Prostate gland (tissue), 2 donors: ENCODE measurements around the gene STAMBP. TPM values are rescaled to one million over a fixed set of nuclear protein-coding genes. Genes with fewer than 3 reads are reported as not detected.
A peak's percentile ranks its signal among the peaks of the same experiment; 100 is the strongest.

Experiments used
- DNase-seq: peaks from one replicate; pipeline ENCODE4 v3.0.0-alpha.2; 2019; ENCODE audit warnings: low spot score
- H3K27ac ChIP-seq, 2 donors: fragments of 200-600 bp; sonication (generic); 2 replicates each; pipeline ENCODE4 v1.5.1; 2017 to 2019
- H3K27me3 ChIP-seq: fragments of 200-600 bp; sonication (generic); replicated peaks from 2 replicates; pipeline ENCODE4 v1.5.1; 2019; ENCODE audit not compliant: insufficient read depth
- H3K36me3 ChIP-seq, 2 donors: fragments of 200-600 bp; sonication (generic); 1 replicate in 1 of 2; 2 replicates in 1 of 2; pipeline versions ENCODE4 v1.5.1 to v1.8.1; 2017 to 2019
- H3K4me1 ChIP-seq: fragments of 200-600 bp; sonication (generic); replicated peaks from 2 replicates; pipeline ENCODE4 v1.5.1; 2019
- H3K4me3 ChIP-seq, 2 donors: fragments of 200-600 bp; sonication (generic); 2 replicates each; pipeline ENCODE4 v1.5.1; 2017 to 2019
- H3K9me3 ChIP-seq: fragments of 200-600 bp; sonication (generic); 2 replicates; pipeline ENCODE4 v1.5.1; 2017
- CTCF ChIP-seq, 4 experiments: fragments of 200-600 bp in 2 of 4; fragments of 450-650 bp in 2 of 4; sonication (generic) in 2 of 4; IDR thresholded peaks; 1 replicate in 3 of 4; 2 replicates in 1 of 4; pipeline ENCODE4 v1.5.1; 2016 to 2019; ENCODE audit warnings: antibody characterized with exemption in 4 of 4, mild to moderate bottlenecking in 2 of 4, moderate library complexity in 2 of 4
- POLR2A ChIP-seq: fragments of 450-650 bp; IDR thresholded peaks from one replicate; pipeline ENCODE4 v1.6.1; 2016; ENCODE audit warnings: antibody characterized with exemption, mild to moderate bottlenecking
- POLR2AphosphoS5 ChIP-seq: sonication (generic); formaldehyde crosslinking; IDR thresholded peaks from one replicate; pipeline ENCODE4 v1.6.1; 2017; ENCODE audit warnings: antibody characterized with exemption
- WGBS: methylation state at CpG from one replicate; pipeline ENCODE4 v1.1.5; 2018; 5-methylcytosine and 5-hydroxymethylcytosine counted together
- intact Hi-C: fragments of 100-400 bp; cut with DNase I; formaldehyde crosslinking; loops from one replicate; pipeline ENCODE4 v1.14.2; 2022
- total RNA-seq, 2 donors: library from RNA; depleted of rRNA; stranded (reverse); fragments of >200 nt; gene quantifications; one replicate each; pipeline ENCODE4 v1.1.0, GENCODE V29; 2016

Gene STAMBP
- total RNA-seq, 2 donors from 2014 or later, result 45.9 to 56.6 TPM

GRCh38 chr2:73822991-73823390 lies 5.8 kb upstream of the STAMBP start:
- no peak for TF ChIP-seq POLR2AphosphoS5
- no peak for TF ChIP-seq POLR2A
- TF ChIP-seq CTCF (IDR thresholded peaks at IDR 0.05), result no peak
- WGBS, result 55% methylated on average over 2 of the region's 2 CpGs
- no peaks in the 10 kb centered on the region for H3K4me1 ChIP-seq
- H3K27me3 ChIP-seq, result no peaks in the 10 kb centered on the region
- no peak for DNase-seq
- no peak overlapping the region for H3K27ac ChIP-seq
- intact Hi-C loops, result no loop called here
- no peaks in the 10 kb centered on the region for H3K9me3 ChIP-seq
- no peak overlapping the region for H3K4me3 ChIP-seq
- no peaks in the 10 kb centered on the region for H3K36me3 ChIP-seq

- no peak overlapping the region for H3K27ac ChIP-seq
- 10% methylated on average over 2 of the region's 2 CpGs for WGBS
- TF ChIP-seq POLR2AphosphoS5, result no peak
- no peaks in the 10 kb centered on the region for H3K4me1 ChIP-seq
- H3K4me3 ChIP-seq, result no peak overlapping the region
- no peak for DNase-seq
- no peaks in the 10 kb centered on the region for H3K36me3 ChIP-seq
- H3K9me3 ChIP-seq, result no peaks in the 10 kb centered on the region
- H3K27me3 ChIP-seq, result no peaks in the 10 kb centered on the region
- intact Hi-C loops, result no loop called here
Measured at GRCh38 chr2:73823416-73823815, 5.3 kb upstream of the STAMBP start.

- H3K27me3 ChIP-seq, result no peaks in the 10 kb centered on the region
- no peaks in the 10 kb centered on the region for H3K36me3 ChIP-seq
- H3K4me1 ChIP-seq, result no peaks in the 10 kb centered on the region
- WGBS, result 5% methylated on average over 3 of the region's 3 CpGs
- TF ChIP-seq POLR2A (no peak), CTCF (IDR thresholded peaks at IDR 0.05) (peak; percentile 56 to 89 (median 80)), POLR2AphosphoS5 (peak; percentile 41)
- intact Hi-C loops, result no loop called here
- no peak overlapping the region for H3K4me3 ChIP-seq
- H3K9me3 ChIP-seq, result no peaks in the 10 kb centered on the region
- peak; percentile 43 for DNase-seq
- H3K27ac ChIP-seq, result no peak overlapping the region
Measured at GRCh38 chr2:73823916-73824523, 4.7 kb upstream of the STAMBP start.

GRCh38 chr2:73825408-73825807 lies 3.4 kb upstream of the STAMBP start:
- 74% methylated on average over 4 of the region's 4 CpGs for WGBS
- no peak overlapping the region for H3K27ac ChIP-seq
- no peaks in the 10 kb centered on the region for H3K36me3 ChIP-seq
- TF ChIP-seq CTCF (IDR thresholded peaks at IDR 0.05), result no peak
- no peak for TF ChIP-seq POLR2AphosphoS5
- no peak for TF ChIP-seq POLR2A
- H3K9me3 ChIP-seq, result no peaks in the 10 kb centered on the region
- intact Hi-C loops, result no loop called here
- no peak overlapping the region for H3K4me3 ChIP-seq
- no peak for DNase-seq
- H3K4me1 ChIP-seq, result no peaks in the 10 kb centered on the region
- H3K27me3 ChIP-seq, result no peaks in the 10 kb centered on the region

- DNase-seq, result peak; percentile 24
- intact Hi-C loops, result no loop called here
- 38% methylated on average over 2 of the region's 2 CpGs for WGBS
- Histone ChIP-seq H3K4me3 (no peak overlapping the region), H3K27me3 (no peaks in the 10 kb centered on the region), H3K9me3 (no peaks in the 10 kb centered on the region), H3K4me1 (no peaks in the 10 kb centered on the region), H3K27ac (no peak overlapping the region), H3K36me3 (no peaks in the 10 kb centered on the region)
- TF ChIP-seq CTCF (IDR thresholded peaks at IDR 0.05) (peak in 3 of 4 experiments; percentile 38 to 74 (median 40)), POLR2A (no peak), POLR2AphosphoS5 (peak; percentile 13)
Measured at GRCh38 chr2:73827018-73827417, 1.7 kb upstream of the STAMBP start.
